A673 (cell line): ENCODE measurements around the gene RLF. TPM values are rescaled to one million over a fixed set of nuclear protein-coding genes. Genes with fewer than 3 reads are reported as not detected.
A peak's percentile ranks its signal among the peaks of the same experiment; 100 is the strongest.

Experiments used
- BruUV-seq: library from RNA; stranded (reverse); fragments of 400-500 nt; replicated peaks from 2 replicates; lab custom pipeline; 2021; lab: Mats Ljungman, UMichigan
- CTCF ChIA-PET: fragments of 300-600 bp; sonication (Branson Sonifier 250); formaldehyde crosslinking; loops from one replicate; lab custom pipeline; 2022; ENCODE audit warnings: antibody characterized with exemption; lab: Charles Lee
- POLR2A ChIA-PET: fragments of 300-600 bp; sonication (Branson Sonifier 250); formaldehyde crosslinking; loops from one replicate; lab custom pipeline; 2022; ENCODE audit warnings: antibody characterized with exemption; ENCODE audit not compliant: low non-redundant PET; lab: Charles Lee
- DNase-seq: peaks from one replicate; pipeline ENCODE4 v3.0.0-alpha.2; 2015; ENCODE audit warnings: low spot score
- H3K27ac ChIP-seq: fragments of 200-600 bp; sonication (generic); 2 replicates; pipeline ENCODE4 v1.5.1; 2016; ENCODE audit warnings: mixed run types, low read depth, mild to moderate bottlenecking, mixed read lengths, antibody characterized with exemption, low read length; ENCODE audit not compliant: poor library complexity, severe bottlenecking
- H3K27me3 ChIP-seq: fragments of 200-600 bp; sonication (generic); replicated peaks from 2 replicates; pipeline ENCODE4 v1.6.1; 2017; ENCODE audit warnings: mixed run types, low read depth, mild to moderate bottlenecking, mixed read lengths, antibody characterized with exemption, low read length; ENCODE audit not compliant: insufficient read depth, poor library complexity
- H3K36me3 ChIP-seq: fragments of 200-600 bp; sonication (generic); 2 replicates; pipeline ENCODE4 v1.6.1; 2016; ENCODE audit warnings: mixed run types, mild to moderate bottlenecking, mixed read lengths, antibody characterized with exemption, low read length; ENCODE audit not compliant: insufficient read depth, poor library complexity, severe bottlenecking
- H3K4me1 ChIP-seq: fragments of 200-600 bp; sonication (generic); 2 replicates; pipeline ENCODE4 v1.6.1; 2017; ENCODE audit warnings: mixed run types, mild to moderate bottlenecking, mixed read lengths, antibody characterized with exemption, low read length; ENCODE audit not compliant: insufficient read depth, poor library complexity, severe bottlenecking
- H3K4me3 ChIP-seq: fragments of 200-600 bp; sonication (generic); 2 replicates; pipeline ENCODE4 v1.5.1; 2016; ENCODE audit warnings: low read depth, mixed run types, mild to moderate bottlenecking, mixed read lengths, low read length; ENCODE audit not compliant: poor library complexity, severe bottlenecking
- H3K9me3 ChIP-seq: fragments of 200-600 bp; sonication (generic); 2 replicates; pipeline ENCODE4 v1.6.1; 2016; ENCODE audit warnings: mixed run types, low read depth, mild to moderate bottlenecking, mixed read lengths, antibody characterized with exemption, low read length; ENCODE audit not compliant: poor library complexity, severe bottlenecking
- CTCF ChIP-seq: fragments of 300-800, 200-600 bp; sonication (generic); conservative IDR thresholded peaks from 2 replicates; pipeline ENCODE4 v1.5.1; 2017; ENCODE audit warnings: low read depth, mild to moderate bottlenecking, antibody characterized with exemption, low read length, moderate library complexity, mixed read lengths
- EZH2 ChIP-seq: fragments of 200-600 bp; sonication (generic); IDR thresholded peaks from 2 replicates; pipeline ENCODE4 v1.6.1; 2017; ENCODE audit warnings: borderline replicate concordance, low read depth, mild to moderate bottlenecking, mixed read lengths, antibody characterized with exemption, low read length; ENCODE audit not compliant: poor library complexity, severe bottlenecking
- intact Hi-C: fragments of 100-400 bp; cut with micrococcal nuclease; formaldehyde crosslinking; loops from one replicate; pipeline ENCODE4 v1.10.0; 2022; ENCODE audit not compliant: unreplicated experiment
- total RNA-seq: library from RNA; stranded (reverse); gene quantifications from 2 replicates; pipeline ENCODE4 v1.2.3, GENCODE V29; 2021

RLF gene
- total RNA-seq, 1 experiment from 2014 or later = 18.1 TPM

GRCh38 chr1:40160806-40161124 lies 422 bp upstream of the RLF start:
- H3K36me3 ChIP-seq = no peaks in the 10 kb centered on the region
- CTCF ChIA-PET = no interaction called here
- peaks cover 15% of the 10 kb centered on the region for H3K4me1 ChIP-seq
- intact Hi-C loops = no loop called here
- H3K4me3 ChIP-seq = peak overlapping the region; percentile 95
- POLR2A ChIA-PET = interaction anchor here (0.6 kb wide), 1 partner anchor 181 kb away, joined by 7 read pairs; no protein-coding TSS in a partner anchor
- no peak for DNase-seq
- TSS peak; percentile 99 for BruUV-seq
- TF ChIP-seq CTCF (no peak), EZH2 (no peak)
- no peaks in the 10 kb centered on the region for H3K9me3 ChIP-seq
- peak overlapping the region; percentile 97 for H3K27ac ChIP-seq
- H3K27me3 ChIP-seq = no peaks in the 10 kb centered on the region

GRCh38 chr1:40161888-40162397 lies 756 bp downstream of the RLF start:
- no TSS peak for BruUV-seq
- peak overlapping the region; percentile 97 for H3K27ac ChIP-seq
- H3K9me3 ChIP-seq = no peaks in the 10 kb centered on the region
- POLR2A ChIA-PET = no interaction called here
- H3K4me1 ChIP-seq = peaks cover 15% of the 10 kb centered on the region
- TF ChIP-seq CTCF (no peak), EZH2 (no peak)
- H3K36me3 ChIP-seq = no peaks in the 10 kb centered on the region
- CTCF ChIA-PET = interaction anchor here (0.6 kb wide), 1 partner anchor 82 kb away, joined by 3 read pairs; no protein-coding TSS in a partner anchor
- intact Hi-C loops = no loop called here
- peak overlapping the region; percentile 95 for H3K4me3 ChIP-seq
- peak; percentile 18 for DNase-seq
- H3K27me3 ChIP-seq = no peaks in the 10 kb centered on the region

GRCh38 chr1:40162753-40163441 lies 1.7 kb downstream of the RLF start:
- Histone ChIP-seq H3K27me3 (no peaks in the 10 kb centered on the region), H3K27ac (peak overlapping the region; percentile 21), H3K4me3 (peak overlapping the region; percentile 95), H3K36me3 (no peaks in the 10 kb centered on the region), H3K4me1 (peaks cover 15% of the 10 kb centered on the region), H3K9me3 (no peaks in the 10 kb centered on the region)
- intact Hi-C loops = no loop called here
- TF ChIP-seq EZH2 (no peak), CTCF (no peak)
- ChIA-PET POLR2A (no interaction called here), CTCF (no interaction called here)
- DNase-seq = no peak
- no TSS peak for BruUV-seq
